GM12891 (cell line): Measurements from ENCODE around the gene DNAJB4.
"Not testable (repeated sequence)": the region's sequence is repeated elsewhere in the genome, so short reads cannot be mapped to it uniquely, and the experiment has no call there.

Experiments
- POLR2A ChIP-seq: IDR thresholded peaks from 2 replicates; pipeline ENCODE4 v1.6.1; 2011; ENCODE audit warnings: low read depth, low read length, control low read depth
- POLR2AphosphoS5 ChIP-seq: IDR thresholded peaks from 2 replicates; pipeline ENCODE4 v1.6.1; 2011; ENCODE audit warnings: low read depth, low read length, control low read depth
- TAF1 ChIP-seq: IDR thresholded peaks from 2 replicates; pipeline ENCODE4 v1.6.1; 2011; ENCODE audit warnings: low read depth, low read length, control low read depth

DNA sequence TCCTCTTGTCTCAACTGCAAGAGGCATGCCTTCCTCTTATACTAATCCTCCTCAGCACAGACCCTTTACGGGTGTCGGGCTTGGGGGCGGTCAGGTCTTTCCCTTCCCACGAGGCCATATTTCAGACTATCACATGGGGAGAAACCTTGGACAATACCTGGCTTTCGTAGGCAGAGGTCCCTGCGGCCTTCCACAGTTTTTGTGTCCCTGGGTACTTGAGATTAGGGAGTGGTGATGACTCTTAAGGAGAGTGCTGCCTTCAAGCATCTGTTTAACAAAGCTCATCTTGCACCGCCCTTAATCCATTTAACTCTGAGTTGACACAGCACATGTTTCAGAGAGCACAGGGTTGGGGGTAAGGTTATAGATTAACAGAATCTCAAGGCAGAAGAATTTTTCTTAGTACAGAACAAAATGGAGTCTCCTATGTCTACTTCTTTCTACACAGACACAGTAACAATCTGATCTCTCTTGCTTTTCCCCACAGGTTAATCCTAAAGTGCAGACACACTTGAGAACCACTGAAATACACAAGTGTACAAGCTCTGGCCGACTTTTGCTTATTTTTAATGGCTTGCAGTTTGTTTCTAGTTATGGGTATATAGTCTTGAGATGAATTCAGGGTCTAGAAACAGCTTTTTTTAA, 21.3 kb upstream of the DNAJB4 start:
- not testable (repeated sequence) for TF ChIP-seq POLR2A, POLR2AphosphoS5, TAF1
